ENCODE data around the gene STT3A. TPM values are rescaled to one million over a fixed set of nuclear protein-coding genes. Genes with fewer than 3 reads are reported as not detected.

STT3A gene
- total RNA-seq, 1 experiment from 2014 or later, result 156 TPM

DNA sequence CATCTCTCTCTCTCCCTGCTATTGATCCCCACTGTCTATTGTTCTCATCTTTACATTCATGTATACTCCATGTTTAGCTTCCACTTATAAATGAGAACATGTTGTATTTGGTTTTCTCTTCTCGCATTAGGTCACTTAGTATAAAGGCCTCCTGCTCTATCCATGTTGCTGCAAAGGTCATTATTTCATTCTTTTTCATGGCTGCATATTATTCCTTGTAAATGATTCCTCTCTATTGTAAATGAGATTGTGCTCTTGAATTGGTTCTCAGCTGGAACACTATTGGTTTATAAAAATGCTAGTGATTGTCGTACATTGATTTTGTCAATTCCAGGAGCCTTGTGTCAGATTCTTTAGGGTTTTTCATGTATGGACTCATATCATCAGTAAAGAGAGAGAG, 74.5 kb downstream of the STT3A start (continued):
- TF ChIP-seq, protein P1, sequence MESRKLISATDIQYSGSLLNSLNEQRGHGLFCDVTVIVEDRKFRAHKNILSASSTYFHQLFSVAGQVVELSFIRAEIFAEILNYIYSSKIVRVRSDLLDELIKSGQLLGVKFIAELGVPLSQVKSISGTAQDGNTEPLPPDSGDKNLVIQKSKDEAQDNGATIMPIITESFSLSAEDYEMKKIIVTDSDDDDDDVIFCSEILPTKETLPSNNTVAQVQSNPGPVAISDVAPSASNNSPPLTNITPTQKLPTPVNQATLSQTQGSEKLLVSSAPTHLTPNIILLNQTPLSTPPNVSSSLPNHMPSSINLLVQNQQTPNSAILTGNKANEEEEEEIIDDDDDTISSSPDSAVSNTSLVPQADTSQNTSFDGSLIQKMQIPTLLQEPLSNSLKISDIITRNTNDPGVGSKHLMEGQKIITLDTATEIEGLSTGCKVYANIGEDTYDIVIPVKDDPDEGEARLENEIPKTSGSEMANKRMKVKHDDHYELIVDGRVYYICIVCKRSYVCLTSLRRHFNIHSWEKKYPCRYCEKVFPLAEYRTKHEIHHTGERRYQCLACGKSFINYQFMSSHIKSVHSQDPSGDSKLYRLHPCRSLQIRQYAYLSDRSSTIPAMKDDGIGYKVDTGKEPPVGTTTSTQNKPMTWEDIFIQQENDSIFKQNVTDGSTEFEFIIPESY (IDR thresholded peaks at IDR 0.05; ENCODE audit: extremely low read depth, insufficient replicate concordance, low read length), result no peak
- TF ChIP-seq EGR1 (IDR thresholded peaks at IDR 0.05; ENCODE audit: low read depth) (no peak), SP1 (IDR thresholded peaks at IDR 0.05; ENCODE audit: low read depth) (no peak)

DNA sequence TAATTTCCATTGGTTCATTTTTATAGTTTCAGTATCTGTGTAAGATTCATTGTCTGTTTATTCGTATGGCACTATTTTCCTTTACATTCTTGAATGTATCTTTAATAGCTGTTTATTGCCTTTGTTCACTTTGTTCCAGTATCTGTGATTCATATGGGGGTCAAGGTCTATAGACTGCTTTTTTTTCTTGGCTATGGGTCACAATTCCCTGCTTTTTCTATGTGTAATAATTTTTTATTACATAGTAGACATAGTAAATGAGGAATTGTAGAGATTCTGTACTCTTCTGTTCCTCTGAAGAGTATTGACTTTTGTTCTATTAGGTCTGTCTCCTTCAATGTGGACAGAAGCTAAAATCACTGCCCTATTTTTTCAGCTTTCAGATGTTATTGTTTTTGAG, 77.5 kb downstream of the STT3A start:
- no peaks in the 10 kb centered on the region for H3K9me2 ChIP-seq (ENCODE audit: insufficient read depth)
- ChIA-PET CTCF (no interaction called here), POLR2A (no interaction called here), RAD21 (ENCODE audit: low non-redundant PET in 1 of 2, low total read pairs in 2 of 2, uncharacterized antibody in 2 of 2, unreplicated experiment in 2 of 2) (no interaction called here)
- no peak overlapping the region for H3K9ac ChIP-seq (ENCODE audit: low read length)
- H3K27ac ChIP-seq (ENCODE audit: low read depth, low read length), result no peak overlapping the region
- BruUV-seq (replicated peaks), result no TSS peak
- TF ChIP-seq, protein P1 (IDR thresholded peaks at IDR 0.05; ENCODE audit: extremely low read depth, insufficient replicate concordance, low read length), result no peak
- TF ChIP-seq CBX3 (IDR thresholded peaks at IDR 0.05; ENCODE audit: low read depth) (no peak), JUND (IDR thresholded peaks at IDR 0.05) (no peak), POLR2A (IDR thresholded peaks at IDR 0.05; ENCODE audit: borderline replicate concordance, extremely low read depth, insufficient read depth, insufficient read length) (no peak), EZH2phosphoT487 (IDR thresholded peaks at IDR 0.05; ENCODE audit: borderline replicate concordance) (no peak), ZNF274 (IDR thresholded peaks at IDR 0.05; ENCODE audit: low read depth, low read length) (no peak), TCF7L2 (IDR thresholded peaks at IDR 0.05; ENCODE audit: borderline replicate concordance, extremely low read depth, insufficient read depth, insufficient read length) (no peak), ZFX (IDR thresholded peaks at IDR 0.05) (no peak), POLR2AphosphoS5 (IDR thresholded peaks at IDR 0.05; ENCODE audit: low read depth, low read length) (no peak), RAD21 (IDR thresholded peaks at IDR 0.05; ENCODE audit: low read depth) (no peak), CEBPB (IDR thresholded peaks at IDR 0.05; ENCODE audit: low read depth) (no peak), EZH2 (IDR thresholded peaks at IDR 0.05) (no peak), SRF (IDR thresholded peaks at IDR 0.05; ENCODE audit: low read depth) (no peak)
- TF ChIP-seq, protein P2, sequence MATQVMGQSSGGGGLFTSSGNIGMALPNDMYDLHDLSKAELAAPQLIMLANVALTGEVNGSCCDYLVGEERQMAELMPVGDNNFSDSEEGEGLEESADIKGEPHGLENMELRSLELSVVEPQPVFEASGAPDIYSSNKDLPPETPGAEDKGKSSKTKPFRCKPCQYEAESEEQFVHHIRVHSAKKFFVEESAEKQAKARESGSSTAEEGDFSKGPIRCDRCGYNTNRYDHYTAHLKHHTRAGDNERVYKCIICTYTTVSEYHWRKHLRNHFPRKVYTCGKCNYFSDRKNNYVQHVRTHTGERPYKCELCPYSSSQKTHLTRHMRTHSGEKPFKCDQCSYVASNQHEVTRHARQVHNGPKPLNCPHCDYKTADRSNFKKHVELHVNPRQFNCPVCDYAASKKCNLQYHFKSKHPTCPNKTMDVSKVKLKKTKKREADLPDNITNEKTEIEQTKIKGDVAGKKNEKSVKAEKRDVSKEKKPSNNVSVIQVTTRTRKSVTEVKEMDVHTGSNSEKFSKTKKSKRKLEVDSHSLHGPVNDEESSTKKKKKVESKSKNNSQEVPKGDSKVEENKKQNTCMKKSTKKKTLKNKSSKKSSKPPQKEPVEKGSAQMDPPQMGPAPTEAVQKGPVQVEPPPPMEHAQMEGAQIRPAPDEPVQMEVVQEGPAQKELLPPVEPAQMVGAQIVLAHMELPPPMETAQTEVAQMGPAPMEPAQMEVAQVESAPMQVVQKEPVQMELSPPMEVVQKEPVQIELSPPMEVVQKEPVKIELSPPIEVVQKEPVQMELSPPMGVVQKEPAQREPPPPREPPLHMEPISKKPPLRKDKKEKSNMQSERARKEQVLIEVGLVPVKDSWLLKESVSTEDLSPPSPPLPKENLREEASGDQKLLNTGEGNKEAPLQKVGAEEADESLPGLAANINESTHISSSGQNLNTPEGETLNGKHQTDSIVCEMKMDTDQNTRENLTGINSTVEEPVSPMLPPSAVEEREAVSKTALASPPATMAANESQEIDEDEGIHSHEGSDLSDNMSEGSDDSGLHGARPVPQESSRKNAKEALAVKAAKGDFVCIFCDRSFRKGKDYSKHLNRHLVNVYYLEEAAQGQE (IDR thresholded peaks at IDR 0.05; ENCODE audit: low read depth), result no peak
- 0 out of 4 replicates have a peak, but pooled peaks cover 0 to 7% of the 10 kb centered on the region in 2 experiments for H3K36me3 ChIP-seq (ENCODE audit: control insufficient read depth in 1 of 2, insufficient read depth in 2 of 2, low read length in 2 of 2)
- no peak overlapping the region for H3K4me2 ChIP-seq (ENCODE audit: low read length)
- H3K79me2 ChIP-seq (ENCODE audit: insufficient read depth, low read length), result peaks cover 19% of the 10 kb centered on the region
- no peak overlapping the region for H3K4me3 ChIP-seq (replicated peaks in 1 of 2; ENCODE audit: low read depth in 1 of 2, low read length in 2 of 2)
- no peak for ATAC-seq
- H2AFZ ChIP-seq (ENCODE audit: low read depth, low read length, poor library complexity, severe bottlenecking), result no peak overlapping the region
- H3K9me3 ChIP-seq (ENCODE audit: control insufficient read depth in 1 of 2, insufficient read depth in 1 of 2, low read depth in 1 of 2, low read length in 2 of 2), result no peaks in the 10 kb centered on the region
- H3K27me3 ChIP-seq (ENCODE audit: insufficient read depth, low read length), result no peaks in the 10 kb centered on the region
- no peaks in the 10 kb centered on the region for H3K4me1 ChIP-seq (ENCODE audit: control insufficient read depth in 1 of 2, insufficient read depth in 2 of 2, low read length in 2 of 2)
- DNase-seq (ENCODE audit: low read depth, low spot score), result no peak
- intact Hi-C loops (cut with micrococcal nuclease), result no loop called here
- 0 out of 2 replicates have a peak, but pooled peaks cover 4% of the 10 kb centered on the region for H4K20me1 ChIP-seq (ENCODE audit: insufficient read depth)
